Activated CD4-positive, alpha-beta T cell treated with anti-CD3 and anti-CD28 coated beads for 36 hours (primary cell): ENCODE measurements around the gene MYO3B. TPM values are rescaled to one million over a fixed set of nuclear protein-coding genes. Genes with fewer than 3 reads are reported as not detected.
A peak's percentile ranks its signal among the peaks of the same experiment; 100 is the strongest.

Experiments
- ATAC-seq: fragments of 200-7000 bp; cut with Tn5 transposase; one replicate; pipeline ENCODE4 v1.10.0; 2021; ENCODE audit warnings: mild to moderate bottlenecking, moderate library complexity
- CTCF ChIA-PET: fragments of 350-600 bp; sonication (Branson Sonifier 250); formaldehyde crosslinking; loops from one replicate; lab custom pipeline; 2021; ENCODE audit warnings: antibody characterized with exemption; lab: Charles Lee
- POLR2A ChIA-PET: fragments of 350-600 bp; sonication (Branson Sonifier 250); formaldehyde crosslinking; loops from one replicate; lab custom pipeline; 2021; ENCODE audit warnings: antibody characterized with exemption, inconsistent platforms; lab: Charles Lee
- DNase-seq: peaks from one replicate; pipeline ENCODE4 v3.0.0-alpha.2; 2020
- H3K27ac Mint-ChIP-seq: one replicate; pipeline ENCODE4 v1.8.0; 2021; ENCODE audit warnings: mixed read lengths
- H3K27me3 Mint-ChIP-seq: one replicate; pipeline ENCODE4 v1.8.0; 2021; ENCODE audit warnings: mixed read lengths
- H3K36me3 Mint-ChIP-seq: one replicate; pipeline ENCODE4 v1.8.0; 2021; ENCODE audit warnings: low read depth, mixed read lengths
- H3K4me1 Mint-ChIP-seq: one replicate; pipeline ENCODE4 v1.8.0; 2021; ENCODE audit warnings: mixed read lengths
- H3K4me3 Mint-ChIP-seq: one replicate; pipeline ENCODE4 v1.8.0; 2021; ENCODE audit warnings: mild to moderate bottlenecking, moderate library complexity, mixed read lengths
- H3K9me3 Mint-ChIP-seq: one replicate; pipeline ENCODE4 v1.8.0; 2021; ENCODE audit warnings: low read depth, mixed read lengths
- intact Hi-C, 2 experiments: fragments of 100-400 bp; cut with DNase I in 1 of 2; cut with micrococcal nuclease in 1 of 2; formaldehyde crosslinking; loops; one replicate each; pipeline versions ENCODE4 v1.14.2 to v1.15.1; 2022 to 2024; cut with DNase I, micrococcal nuclease
- total RNA-seq, 2 experiments: library from RNA; stranded (reverse); gene quantifications; one replicate each; pipeline ENCODE4 v1.2.3, GENCODE V29; 2021

Gene MYO3B
- total RNA-seq, 2 experiments from 2014 or later: 0.97 to 1.2 TPM

- CTCF ChIA-PET: no interaction called here
- intact Hi-C loops: no loop called here
- H3K36me3 Mint-ChIP-seq: no peaks in the 10 kb centered on the region
Measured at GRCh38 chr2:170146784-170147183, 31.2 kb upstream of the MYO3B start.

GRCh38 chr2:170147576-170147975 is 30.4 kb upstream of the MYO3B start:
- Mint-ChIP-seq H3K27ac (no peak overlapping the region), H3K27me3 (no peaks in the 10 kb centered on the region), H3K4me3 (no peak overlapping the region), H3K36me3 (no peaks in the 10 kb centered on the region), H3K9me3 (no peaks in the 10 kb centered on the region), H3K4me1 (no peaks in the 10 kb centered on the region)
- ATAC-seq: no peak
- intact Hi-C loops: no loop called here
- POLR2A ChIA-PET: no interaction called here
- CTCF ChIA-PET: interaction anchor here (0.6 kb wide), 1 partner anchor 673 kb away, joined by 3 read pairs; no protein-coding TSS in a partner anchor
- no peak for DNase-seq

More at GRCh38 chr2:170146784-170147183, 31.2 kb upstream of the MYO3B start:
- H3K4me1 Mint-ChIP-seq: no peaks in the 10 kb centered on the region
- H3K9me3 Mint-ChIP-seq: no peaks in the 10 kb centered on the region
- DNase-seq: no peak
- H3K27me3 Mint-ChIP-seq: no peaks in the 10 kb centered on the region
- H3K27ac Mint-ChIP-seq: no peak overlapping the region
- no peak overlapping the region for H3K4me3 Mint-ChIP-seq
- POLR2A ChIA-PET: no interaction called here
- no peak for ATAC-seq

- Mint-ChIP-seq H3K4me3 (no peak overlapping the region), H3K27me3 (no peaks in the 10 kb centered on the region), H3K27ac (no peak overlapping the region), H3K36me3 (no peaks in the 10 kb centered on the region), H3K9me3 (no peaks in the 10 kb centered on the region), H3K4me1 (no peaks in the 10 kb centered on the region)
- intact Hi-C loops: no loop called here
- ChIA-PET POLR2A (no interaction called here), CTCF (interaction anchor here (0.6 kb wide), 1 partner anchor 672 kb away, joined by 3 read pairs; no protein-coding TSS in a partner anchor)
- no peak for DNase-seq
- ATAC-seq: no peak
Measured at GRCh38 chr2:170148161-170148560, 29.8 kb upstream of the MYO3B start.

- Mint-ChIP-seq H3K9me3 (no peaks in the 10 kb centered on the region), H3K27me3 (peaks cover 4% of the 10 kb centered on the region), H3K4me3 (no peak overlapping the region), H3K4me1 (no peaks in the 10 kb centered on the region), H3K27ac (no peak overlapping the region), H3K36me3 (no peaks in the 10 kb centered on the region)
- DNase-seq (no peak), ATAC-seq (no peak)
- intact Hi-C loops: no loop called here
- CTCF ChIA-PET: no interaction called here
- POLR2A ChIA-PET: no interaction called here
Measured at GRCh38 chr2:170152421-170152820, 25.5 kb upstream of the MYO3B start.

GRCh38 chr2:170155022-170155722 is 22.8 kb upstream of the MYO3B start:
- no peaks in the 10 kb centered on the region for H3K9me3 Mint-ChIP-seq
- H3K27ac Mint-ChIP-seq: no peak overlapping the region
- H3K4me1 Mint-ChIP-seq: no peaks in the 10 kb centered on the region
- intact Hi-C loops: no loop called here
- ChIA-PET POLR2A (interaction anchor here (0.6 to 0.7 kb wide), 2 partner anchors 193 to 308 kb away, joined by 3 read pairs; no protein-coding TSS in a partner anchor), CTCF (no interaction called here)
- H3K36me3 Mint-ChIP-seq: no peaks in the 10 kb centered on the region
- no peak overlapping the region for H3K4me3 Mint-ChIP-seq
- ATAC-seq: no peak
- no peak for DNase-seq
- H3K27me3 Mint-ChIP-seq: peaks cover 4% of the 10 kb centered on the region

- no peak for DNase-seq
- CTCF ChIA-PET: interaction anchor here (0.6 kb wide), 1 partner anchor 66 kb away, joined by 3 read pairs; no protein-coding TSS in a partner anchor
- POLR2A ChIA-PET: interaction anchor here (0.7 kb wide), 1 partner anchor 194 kb away, joined by 3 read pairs; no protein-coding TSS in a partner anchor
Measured at GRCh38 chr2:170155723-170156253, 22.2 kb upstream of the MYO3B start.

GRCh38 chr2:170156592-170156991 is 21.4 kb upstream of the MYO3B start:
- DNase-seq (no peak), ATAC-seq (no peak)
- no peak overlapping the region for H3K27ac Mint-ChIP-seq

More at GRCh38 chr2:170155723-170156253, 22.2 kb upstream of the MYO3B start:
- Mint-ChIP-seq H3K9me3 (no peaks in the 10 kb centered on the region), H3K36me3 (no peaks in the 10 kb centered on the region), H3K27me3 (peaks cover 4% of the 10 kb centered on the region), H3K4me1 (no peaks in the 10 kb centered on the region), H3K27ac (no peak overlapping the region), H3K4me3 (no peak overlapping the region)
- intact Hi-C loops: no loop called here
- no peak for ATAC-seq

GRCh38 chr2:170157025-170157684 is 20.8 kb upstream of the MYO3B start:
- intact Hi-C loops: no loop called here
- DNase-seq: no peak
- H3K27ac Mint-ChIP-seq: no peak overlapping the region
- peaks cover 10% of the 10 kb centered on the region for H3K27me3 Mint-ChIP-seq
- no peaks in the 10 kb centered on the region for H3K36me3 Mint-ChIP-seq
- ChIA-PET CTCF (no interaction called here), POLR2A (no interaction called here)
- no peak for ATAC-seq
- no peak overlapping the region for H3K4me3 Mint-ChIP-seq
- H3K9me3 Mint-ChIP-seq: no peaks in the 10 kb centered on the region
- H3K4me1 Mint-ChIP-seq: peaks cover 4% of the 10 kb centered on the region

More at GRCh38 chr2:170156592-170156991, 21.4 kb upstream of the MYO3B start:
- no peaks in the 10 kb centered on the region for H3K4me1 Mint-ChIP-seq
- intact Hi-C loops: no loop called here
- no peaks in the 10 kb centered on the region for H3K36me3 Mint-ChIP-seq
- H3K4me3 Mint-ChIP-seq: no peak overlapping the region
- no peaks in the 10 kb centered on the region for H3K9me3 Mint-ChIP-seq
- H3K27me3 Mint-ChIP-seq: peaks cover 6% of the 10 kb centered on the region
- CTCF ChIA-PET: interaction anchor here (0.6 kb wide), 1 partner anchor 65 kb away, joined by 3 read pairs; no protein-coding TSS in a partner anchor
- POLR2A ChIA-PET: no interaction called here

- POLR2A ChIA-PET: no interaction called here
- Mint-ChIP-seq H3K9me3 (no peaks in the 10 kb centered on the region), H3K4me1 (peaks cover 4% of the 10 kb centered on the region), H3K27me3 (peaks cover 17% of the 10 kb centered on the region), H3K36me3 (no peaks in the 10 kb centered on the region), H3K27ac (no peak overlapping the region), H3K4me3 (no peak overlapping the region)
- ATAC-seq (no peak), DNase-seq (no peak)
- intact Hi-C loops: no loop called here
- CTCF ChIA-PET: interaction anchor here (1.0 kb wide), 1 partner anchor 385 kb away, joined by 3 read pairs; no protein-coding TSS in a partner anchor
Measured at GRCh38 chr2:170159060-170159459, 18.9 kb upstream of the MYO3B start.

GRCh38 chr2:170161516-170162270 is 16.3 kb upstream of the MYO3B start:
- intact Hi-C loops: no loop called here
- Mint-ChIP-seq H3K4me1 (peaks cover 4% of the 10 kb centered on the region), H3K27ac (peak overlapping the region; percentile 60), H3K36me3 (no peaks in the 10 kb centered on the region), H3K4me3 (no peak overlapping the region), H3K9me3 (no peaks in the 10 kb centered on the region), H3K27me3 (peaks cover 17% of the 10 kb centered on the region)
- CTCF ChIA-PET: no interaction called here
- DNase-seq: no peak
- ATAC-seq: no peak
- POLR2A ChIA-PET: interaction anchor here (0.5 kb wide), 1 partner anchor 16 kb away, joined by 3 read pairs; the partner anchor contains the start of gene MYO3B

- ChIA-PET POLR2A (no interaction called here), CTCF (no interaction called here)
- Mint-ChIP-seq H3K9me3 (no peaks in the 10 kb centered on the region), H3K36me3 (no peaks in the 10 kb centered on the region), H3K27ac (peak overlapping the region; percentile 60), H3K27me3 (peaks cover 14% of the 10 kb centered on the region), H3K4me1 (peaks cover 4% of the 10 kb centered on the region), H3K4me3 (no peak overlapping the region)
- intact Hi-C loops: no loop called here
- peak; percentile 68 for ATAC-seq
- no peak for DNase-seq
Measured at GRCh38 chr2:170162271-170162632, 15.7 kb upstream of the MYO3B start.
